Sigmoid colon (tissue), 4 donors: ENCODE data around the gene DENND1B.

Experiments
- CTCF ChIP-seq, 4 experiments: fragments of 450-650 bp in 3 of 4; fragments of 200-600 bp in 1 of 4; IDR thresholded peaks; one replicate each; pipeline ENCODE4 v1.5.1; 2016 to 2019; ENCODE audit warnings: antibody characterized with exemption in 4 of 4, mild to moderate bottlenecking in 3 of 4, moderate library complexity in 2 of 4
- EP300 ChIP-seq, 4 donors: sonication (generic); formaldehyde crosslinking; IDR thresholded peaks; one replicate each; pipeline ENCODE4 v1.6.1; 2017; ENCODE audit warnings: antibody characterized with exemption in 4 of 4

- TF ChIP-seq CTCF (IDR thresholded peaks at IDR 0.05) (no peak), EP300 (IDR thresholded peaks at IDR 0.05) (no peak)
Observed at GRCh38 chr1:197559244-197559643, 216.0 kb downstream of the DENND1B start.
